Stimulated activated CD8-positive, alpha-beta memory T cell treated with anti-CD3 and anti-CD28 coated beads, Interleukin-15, amount 100 ng/mL, for 4 hours (primary cell): Measurements from ENCODE around the gene SLC12A9.
A peak's percentile ranks its signal among the peaks of the same experiment; 100 is the strongest.
"Not testable (repeated sequence)": the region's sequence is repeated elsewhere in the genome, so short reads cannot be mapped to it uniquely, and the experiment has no call there.

Source experiments
- DNase-seq, 2 donors: peaks; one replicate each; pipeline ENCODE4 v3.0.0-alpha.2; 2020; ENCODE audit warnings: low read depth in 2 of 2

The SLC12A9 gene

DNA sequence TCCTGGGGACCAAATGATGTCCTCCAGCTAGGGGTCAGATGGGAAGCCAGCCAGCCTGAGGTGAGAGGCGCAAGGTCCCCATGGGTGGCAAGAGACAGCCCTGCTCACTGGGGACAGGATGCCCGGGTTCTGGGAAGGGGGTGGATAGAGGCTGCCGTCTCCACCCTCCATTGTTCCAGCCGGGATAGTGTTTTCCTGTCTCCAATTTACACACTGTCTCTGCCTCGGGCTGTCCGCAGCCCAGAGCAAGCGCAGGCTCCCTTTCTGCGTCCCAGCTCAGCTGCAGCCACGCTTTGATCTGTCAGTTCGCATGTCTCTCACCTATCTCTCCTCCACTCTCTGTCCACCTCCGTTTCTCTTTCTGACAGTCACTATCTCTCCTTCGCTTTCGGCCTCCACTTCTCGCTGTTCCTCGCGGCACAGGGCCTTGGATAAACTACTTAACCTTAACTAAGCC is 27.3 kb upstream of the SLC12A9 start:
- no peak for DNase-seq

DNA sequence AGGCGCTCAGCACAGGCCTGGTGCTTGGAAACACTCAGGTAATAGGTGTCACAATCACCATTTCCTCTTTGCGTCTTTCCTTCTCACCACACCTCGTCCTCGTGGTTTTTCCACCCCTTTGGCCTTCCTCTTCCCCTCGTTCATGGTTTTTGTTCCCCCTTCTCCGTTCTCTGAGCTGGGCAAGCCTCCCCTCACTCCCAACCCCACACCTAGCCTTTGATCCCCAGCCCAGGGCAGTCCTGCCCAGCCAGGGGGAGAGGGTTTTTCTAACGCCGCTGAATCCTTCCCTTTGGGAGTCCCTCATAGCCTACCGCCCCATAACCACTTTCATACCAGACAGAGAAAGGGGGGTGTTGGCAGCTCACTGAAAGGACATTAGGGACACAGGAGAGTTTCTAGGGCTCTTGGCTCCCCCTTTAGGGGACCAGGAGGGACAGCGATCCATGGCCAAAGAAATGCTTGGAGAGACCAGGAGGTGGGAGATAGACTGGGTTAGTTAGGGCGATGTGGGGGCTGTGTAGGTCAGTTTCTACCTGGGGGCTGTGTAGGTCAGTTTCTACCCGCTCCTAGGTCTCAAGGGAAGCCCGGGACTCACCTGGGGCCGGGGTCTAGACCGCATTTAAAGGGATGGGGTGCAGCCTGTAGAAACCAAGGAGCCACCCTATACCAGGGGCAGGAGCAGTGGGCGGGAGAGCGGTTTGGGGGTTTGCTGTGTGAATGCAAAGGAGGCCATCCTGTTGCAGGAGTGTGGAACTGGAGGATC is 26.6 kb upstream of the SLC12A9 start:
- no peak for DNase-seq

DNA sequence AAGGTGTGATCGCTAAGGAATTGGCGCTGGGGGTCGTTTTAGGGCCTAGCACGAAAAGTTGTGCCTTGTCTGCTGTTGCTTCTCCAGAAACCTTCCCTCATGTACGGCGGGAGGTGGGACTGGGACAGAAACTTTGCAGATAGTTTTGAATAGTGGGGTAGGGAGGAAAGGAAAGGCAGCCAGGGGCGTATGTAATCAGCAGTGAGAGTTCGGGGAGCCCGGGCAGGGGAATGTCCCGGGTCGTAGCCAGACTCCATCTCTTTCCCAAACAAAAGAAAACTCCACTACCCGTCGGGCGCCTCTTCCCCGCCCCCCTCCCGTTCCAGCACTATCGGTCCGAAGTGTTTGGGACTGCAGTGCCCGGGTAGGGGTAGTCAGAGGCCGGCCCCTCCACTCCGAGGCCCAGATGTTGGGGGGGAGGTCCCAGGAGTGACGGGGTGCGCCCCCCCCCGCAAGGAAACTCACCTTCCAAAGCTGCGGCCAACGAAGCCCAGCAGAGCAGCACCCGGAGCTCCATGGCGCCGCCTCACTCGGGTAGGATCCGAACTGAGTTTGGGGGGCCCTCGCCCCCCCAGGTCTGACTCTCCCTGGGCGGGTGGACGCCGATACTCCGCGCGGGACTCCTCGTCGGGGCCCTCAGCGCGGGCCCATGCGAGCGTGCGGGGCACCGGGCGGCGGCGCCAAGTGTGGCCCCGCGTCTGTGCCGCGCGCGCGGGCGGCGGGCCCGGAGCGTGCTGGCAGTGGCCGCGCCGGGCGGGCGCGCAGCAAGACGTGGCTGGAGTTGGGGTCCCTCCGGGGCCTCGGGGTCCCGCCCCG is 25.8 kb upstream of the SLC12A9 start:
- no peak for DNase-seq

DNA sequence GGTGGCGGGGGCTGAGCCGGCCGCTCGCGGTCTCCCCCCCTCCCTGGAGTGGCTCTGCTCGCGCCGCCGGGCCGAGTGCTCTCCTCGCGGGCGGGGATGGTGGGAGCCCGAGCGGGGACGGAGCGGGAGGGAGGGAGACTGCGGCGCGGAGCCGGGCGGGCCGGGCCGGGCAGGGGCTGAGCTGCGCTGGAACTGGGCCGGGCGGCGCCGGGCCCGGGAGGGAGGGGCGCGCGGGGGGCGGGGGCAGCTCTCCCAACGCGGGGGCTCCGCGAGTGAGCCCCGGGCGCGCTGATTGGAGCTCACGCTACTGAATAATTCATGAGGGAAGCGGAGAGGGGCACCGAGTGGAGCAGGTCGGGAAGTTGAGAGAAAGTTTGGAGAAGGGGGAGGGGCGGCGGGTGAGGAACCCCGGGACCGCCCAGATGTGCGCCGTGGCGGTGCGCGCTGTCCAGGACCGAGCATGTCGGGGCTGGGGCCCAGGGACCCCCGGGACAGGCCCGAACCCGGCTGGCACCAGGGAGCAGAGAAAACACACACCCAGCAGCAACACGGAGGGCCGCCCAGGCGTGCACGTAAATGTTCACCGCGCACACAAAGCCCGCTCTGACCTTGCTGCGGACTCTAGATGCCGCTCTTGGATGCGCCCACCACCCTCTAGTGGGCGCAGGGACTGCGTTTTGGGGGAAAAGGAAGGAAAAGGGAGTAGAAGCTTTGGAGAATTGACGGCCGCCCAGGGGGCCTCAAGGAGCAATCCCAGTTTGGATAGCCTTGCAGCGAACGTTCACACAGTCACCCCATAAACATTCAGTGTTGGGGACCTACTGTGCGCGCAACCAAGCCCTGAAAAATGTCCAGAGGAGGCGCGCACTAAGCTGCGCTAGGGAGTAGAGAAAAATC is 24.9 kb upstream of the SLC12A9 start, which contains the start of gene EPHB4:
TSS of gene EPHB4 (minus strand) at position 194 of the 897 bp plus-strand sequence. CDS start 493 bp downstream, outside the sequence.
- no peak for DNase-seq

- no peak for DNase-seq
Measured at GRCh38 chr7:100829150-100829716, 23.3 kb upstream of the SLC12A9 start.

DNA sequence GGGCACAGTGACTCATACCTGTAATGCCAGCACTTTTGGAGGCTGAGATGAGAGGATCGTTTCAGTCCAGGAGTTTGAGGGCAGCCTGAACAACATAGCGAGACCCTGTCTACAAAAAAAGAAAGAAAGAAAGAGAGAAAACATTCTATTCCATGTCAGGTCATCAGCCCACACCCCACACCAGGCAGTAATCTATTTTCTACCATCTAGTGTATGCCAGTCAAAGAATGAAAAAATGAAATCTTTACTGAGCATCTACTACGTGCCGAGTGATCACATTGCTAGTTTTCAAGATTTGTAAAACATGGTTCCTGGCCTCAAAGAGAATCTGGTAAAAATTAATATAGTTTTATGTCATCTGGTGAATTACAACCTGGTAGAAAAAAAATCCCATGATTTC is 22.1 kb upstream of the SLC12A9 start:
- DNase-seq, result no peak

DNA sequence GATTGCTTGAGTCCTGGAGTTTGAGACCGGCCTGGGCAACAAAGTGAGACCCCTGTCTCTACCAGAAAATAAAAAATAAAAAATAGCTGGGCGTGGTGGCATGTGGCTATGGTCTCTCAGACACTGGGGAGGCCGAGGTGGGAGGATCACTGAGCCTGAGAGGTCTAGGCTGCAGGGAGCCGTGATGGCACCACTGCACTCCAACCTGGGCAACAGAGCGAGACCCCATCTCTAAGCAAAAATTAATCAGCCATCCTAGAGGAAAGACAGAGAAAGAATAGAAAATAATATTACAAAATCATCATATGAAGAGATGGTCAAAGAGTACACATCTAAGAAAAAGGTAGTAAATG is 20.3 kb upstream of the SLC12A9 start:
- no peak for DNase-seq

DNA sequence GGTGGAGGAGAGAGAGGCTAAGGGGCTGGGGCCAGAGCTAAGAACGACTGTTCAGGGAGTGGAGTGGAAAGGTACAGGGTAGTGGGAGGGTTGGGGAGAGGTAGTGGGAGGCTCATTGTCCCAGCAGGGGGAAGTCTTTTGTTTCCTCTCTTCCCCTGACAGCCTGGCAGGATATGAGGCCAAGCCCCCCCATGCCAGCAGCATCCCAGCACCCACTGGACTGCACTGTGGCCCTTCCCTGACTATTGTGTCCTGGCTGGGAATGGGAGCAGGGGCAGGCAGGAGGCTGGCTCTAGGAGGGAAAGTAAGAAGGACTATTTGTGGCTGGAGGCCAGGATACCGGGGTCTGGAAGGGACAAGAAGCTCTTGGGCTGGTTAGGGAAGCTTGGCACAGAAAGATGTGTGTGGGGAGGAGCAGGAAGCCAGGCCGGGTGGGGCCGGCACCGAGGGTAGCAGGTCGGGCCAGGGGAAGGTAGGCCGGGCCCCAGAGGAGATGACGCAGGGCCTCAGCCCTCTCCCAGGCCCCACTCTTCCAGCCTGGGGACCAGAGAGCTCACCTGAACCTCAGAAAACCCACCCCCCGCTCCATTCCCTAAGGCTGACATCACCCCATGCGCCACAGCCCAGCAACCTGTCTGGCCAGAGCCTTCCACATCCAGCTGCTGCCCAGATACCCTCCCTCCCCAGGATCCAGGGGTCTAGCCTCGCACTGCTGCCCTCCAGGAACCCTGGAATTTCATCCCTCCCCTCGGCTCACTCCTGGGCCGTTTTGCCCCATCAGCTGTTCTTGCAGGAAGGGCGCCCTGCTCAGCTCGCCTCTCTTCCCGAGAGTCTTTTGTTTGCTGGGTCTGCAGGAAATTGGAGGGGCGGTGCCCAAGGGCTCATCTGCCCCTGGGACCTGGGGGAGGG is 16.4 kb upstream of the SLC12A9 start:
- DNase-seq, result no peak

DNA sequence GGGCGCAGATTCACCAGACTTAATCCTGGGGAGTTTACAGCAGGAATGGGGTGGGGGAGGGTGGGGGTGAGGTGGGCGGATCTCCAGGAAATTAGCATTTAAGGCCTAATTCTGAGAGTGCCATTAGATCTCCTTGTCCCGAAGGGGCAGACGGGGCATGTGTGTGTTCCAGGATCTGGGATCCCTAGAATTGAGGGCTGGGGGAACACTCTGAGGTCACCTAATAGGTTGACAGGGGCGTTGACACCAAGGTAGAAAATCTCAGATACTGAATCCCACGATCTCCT is 15.8 kb upstream of the SLC12A9 start:
- no peak for DNase-seq

- DNase-seq, result peak; percentile 59
Measured at GRCh38 chr7:100837099-100837836, 15.2 kb upstream of the SLC12A9 start.

DNA sequence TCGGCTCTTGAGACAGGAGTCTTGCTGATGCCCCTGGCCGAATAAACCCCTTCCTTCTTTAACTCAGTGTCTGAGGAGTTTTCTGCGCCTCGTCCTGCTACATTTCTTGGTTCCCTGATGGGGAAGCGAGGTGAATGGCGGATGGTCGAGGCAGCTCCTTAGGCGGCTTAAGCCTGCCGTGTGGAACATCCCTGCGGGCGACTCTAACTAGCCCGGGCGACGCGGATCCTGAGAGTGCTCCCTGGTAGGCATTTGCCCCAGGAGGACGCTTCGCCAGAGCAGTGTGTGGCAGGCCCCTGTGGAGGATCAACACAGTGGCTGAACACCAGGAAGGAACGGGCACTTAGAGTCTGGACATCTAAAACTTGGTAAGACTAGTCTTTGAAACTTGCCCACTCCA is 13.2 kb upstream of the SLC12A9 start:
- no peak for DNase-seq

DNA sequence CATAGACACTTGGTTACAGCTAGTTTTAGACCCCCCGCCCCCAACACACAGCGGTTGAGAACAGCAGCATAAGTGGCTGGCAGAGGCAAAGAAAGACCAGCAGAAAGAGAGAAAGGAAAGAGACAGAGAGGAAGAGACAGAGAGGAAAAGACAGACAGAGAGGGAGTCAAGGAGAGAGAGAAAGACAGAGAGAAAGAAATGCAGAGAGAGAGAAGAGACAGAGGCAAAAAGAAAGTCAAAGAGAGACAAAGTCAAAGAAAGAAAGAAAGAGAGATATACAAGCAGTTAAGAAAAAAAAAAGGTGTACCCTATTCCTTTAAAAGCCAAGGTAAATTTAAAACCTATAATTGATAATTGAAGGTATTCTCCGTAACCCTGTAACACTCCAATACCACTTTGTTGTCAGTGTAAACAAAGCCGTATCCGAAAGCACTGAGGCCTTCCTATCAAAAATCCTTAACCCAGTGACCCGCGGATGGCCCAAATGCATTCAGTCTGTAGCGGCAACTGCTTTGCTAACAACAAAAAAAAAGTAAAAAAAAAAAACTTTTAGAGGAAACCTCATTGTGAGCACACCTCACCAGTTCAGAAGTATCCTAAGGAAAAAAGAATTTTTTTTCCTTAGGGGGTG is 11.9 kb upstream of the SLC12A9 start:
- no peak for DNase-seq

DNA sequence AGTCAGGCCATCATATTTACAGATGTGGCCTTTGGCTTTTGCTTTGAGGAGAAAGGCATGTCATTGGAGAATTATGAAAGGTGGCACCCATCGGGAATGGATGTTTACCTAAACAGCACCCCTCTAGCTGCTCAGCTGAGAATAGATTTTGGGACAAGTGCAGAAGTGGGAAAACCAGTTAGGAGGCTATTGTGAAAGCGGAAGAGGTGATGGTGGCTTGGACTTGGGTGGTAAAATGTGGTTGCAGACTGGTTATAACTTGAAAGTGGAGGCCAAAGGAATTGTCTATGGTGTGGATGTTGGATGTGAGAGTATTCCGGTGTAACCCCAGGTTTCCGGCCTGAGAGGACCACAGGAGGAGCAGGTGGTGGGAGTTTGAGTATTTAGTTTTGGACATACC is 5.2 kb upstream of the SLC12A9 start:
- DNase-seq, result no peak

GRCh38 chr7:100854146-100854895 is 1.8 kb downstream of the SLC12A9 start:
- no peak for DNase-seq

GRCh38 chr7:100854899-100855298 is 2.4 kb downstream of the SLC12A9 start:
- DNase-seq, result not testable (repeated sequence)

DNA sequence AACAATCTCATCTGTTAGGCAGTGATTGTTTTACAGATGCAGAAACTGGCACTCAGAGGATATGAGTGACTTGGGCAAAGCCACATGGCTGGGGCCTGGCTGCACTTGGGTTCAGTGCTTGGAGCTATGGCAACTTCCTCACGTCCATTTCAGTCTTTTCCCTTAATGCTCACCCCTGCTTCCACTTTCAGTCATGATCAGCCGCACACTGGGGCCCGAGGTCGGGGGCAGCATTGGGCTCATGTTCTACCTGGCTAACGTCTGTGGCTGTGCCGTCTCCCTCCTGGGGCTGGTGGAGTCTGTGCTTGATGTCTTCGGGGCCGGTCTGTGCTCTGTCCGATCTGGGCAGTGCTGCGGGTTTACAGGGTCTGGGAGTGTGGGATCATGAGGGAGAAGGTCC is 3.0 kb downstream of the SLC12A9 start:
- no peak for DNase-seq

DNA sequence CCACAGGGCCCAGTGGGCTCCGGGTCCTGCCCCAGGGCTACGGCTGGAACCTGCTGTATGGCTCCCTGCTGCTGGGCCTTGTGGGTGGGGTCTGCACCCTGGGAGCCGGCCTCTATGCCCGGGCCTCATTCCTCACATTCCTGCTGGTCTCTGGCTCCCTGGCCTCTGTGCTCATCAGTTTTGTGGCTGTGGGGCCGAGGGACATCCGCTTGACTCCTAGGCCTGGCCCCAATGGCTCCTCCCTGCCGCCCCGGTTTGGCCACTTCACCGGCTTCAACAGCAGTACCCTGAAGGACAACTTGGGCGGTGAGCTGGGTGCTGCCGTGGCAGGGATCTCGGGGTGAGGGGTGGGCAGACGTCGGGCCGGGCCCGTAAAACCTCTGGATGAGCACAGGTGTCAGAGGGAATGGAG is 4.4 kb downstream of the SLC12A9 start:
- DNase-seq, result no peak

DNA sequence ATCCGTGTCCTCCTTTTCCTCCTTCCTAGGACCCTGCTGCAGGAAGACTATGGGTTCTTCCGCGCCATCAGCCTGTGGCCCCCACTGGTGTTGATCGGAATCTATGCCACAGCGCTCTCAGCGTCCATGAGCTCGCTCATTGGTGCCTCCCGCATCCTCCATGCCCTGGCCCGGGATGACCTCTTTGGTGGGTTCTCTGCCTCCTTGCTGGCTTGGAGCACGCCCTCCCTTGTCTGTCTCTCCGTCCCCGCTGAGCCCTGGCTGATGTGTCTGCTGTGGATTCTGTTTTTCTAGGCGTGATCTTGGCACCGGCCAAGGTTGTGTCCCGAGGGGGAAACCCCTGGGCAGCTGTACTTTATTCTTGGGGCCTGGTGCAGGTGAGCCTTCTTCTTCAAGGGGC is 7.3 kb downstream of the SLC12A9 start:
- DNase-seq, result no peak
